K562 (cell line): Measurements from ENCODE around the gene RBM17. TPM values are rescaled to one million over a fixed set of nuclear protein-coding genes. Genes with fewer than 3 reads are reported as not detected.

Source experiments
- ASH1L ChIP-seq: fragments of 450-650 bp; IDR thresholded peaks from 2 replicates; pipeline ENCODE4 v1.6.1; 2018; ENCODE audit warnings: borderline replicate concordance, mild to moderate bottlenecking, low read depth; ENCODE audit not compliant: partially characterized antibody
- ATF2 ChIP-seq: sonication (generic); formaldehyde crosslinking; IDR thresholded peaks from 2 replicates; pipeline ENCODE4 v1.8.1; 2022; ENCODE audit warnings: missing genetic modification reagents
- GATAD2A ChIP-seq: fragments of 450-650 bp; IDR thresholded peaks from 2 replicates; pipeline ENCODE4 v1.6.1; 2017
- HMGN3 ChIP-seq: IDR thresholded peaks from 2 replicates; pipeline ENCODE4 v1.6.1; 2011; ENCODE audit warnings: borderline replicate concordance, low read depth, mild to moderate bottlenecking, mixed read lengths, low read length; ENCODE audit not compliant: insufficient read length; ENCODE audit errors: extremely low read depth
- MBD1 ChIP-seq: fragments of 250-450 bp; sonication (Bioruptor Pico); IDR thresholded peaks from 2 replicates; pipeline ENCODE4 v1.8.0; 2022; ENCODE audit warnings: inconsistent platforms
- SNRNP70 ChIP-seq: fragments of 200-400 bp; formaldehyde crosslinking; optimal IDR thresholded peaks from 2 replicates; pipeline ENCODE3; 2017; ENCODE audit warnings: low read depth, low read length
- STAT5A ChIP-seq: IDR thresholded peaks from 2 replicates; pipeline ENCODE4 v1.6.1; 2012; ENCODE audit warnings: low read length, inconsistent platforms, borderline replicate concordance
- TAF1 ChIP-seq: IDR thresholded peaks from 2 replicates; pipeline ENCODE4 v1.6.1; 2011; ENCODE audit warnings: mild to moderate bottlenecking, low read length, moderate library complexity; ENCODE audit not compliant: insufficient read depth, control insufficient read depth, severe bottlenecking; ENCODE audit errors: extremely low read depth
- TBL1XR1 ChIP-seq, 2 experiments: IDR thresholded peaks; 2 replicates each; pipeline ENCODE4 v1.6.1; 2012; ENCODE audit warnings: improper control_type of control experiment in 2 of 2, low read length in 2 of 2, mild to moderate bottlenecking in 1 of 2
- TCF7L2 ChIP-seq: fragments of 150-350 bp; IDR thresholded peaks from 2 replicates; pipeline ENCODE4 v1.6.1; 2016; ENCODE audit warnings: low read depth, mild to moderate bottlenecking, low read length, moderate library complexity
- TSC22D4 ChIP-seq: fragments of 450-650 bp; IDR thresholded peaks from 2 replicates; pipeline ENCODE4 v1.6.1; 2016; ENCODE audit warnings: missing genetic modification characterization, missing biosample characterization, control low read depth
- USF2 ChIP-seq: sonication (generic); formaldehyde crosslinking; IDR thresholded peaks from 2 replicates; pipeline ENCODE4 v1.5.0; 2020; ENCODE audit warnings: missing genetic modification reagents
- ZNF444 ChIP-seq: fragments of 250-450 bp; sonication (Bioruptor Pico); IDR thresholded peaks from 2 replicates; pipeline ENCODE4 v1.4.0; 2020; ENCODE audit warnings: mild to moderate bottlenecking, moderate library complexity
- polyA plus RNA-seq, 8 experiments: library from polyadenylated mRNA; depleted of rRNA in 4 of 8; stranded (reverse) in 5 of 8; unstranded in 3 of 8; fragments of >200 nt; fragmentation: Nextera tagmentation in 2 of 8; fragmentation: Illumina TruSeq in 1 of 8; extraction: Ambion mirVana in 2 of 8; extraction: Trizol in 1 of 8; gene quantifications; 2 replicates each; pipeline versions ENCODE4 v1.2.1 to v1.2.3, GENCODE V29; 2011 to 2014; ENCODE audit warnings: inconsistent platforms in 1 of 8, missing spikeins in 1 of 8
- total RNA-seq, 7 experiments: library from RNA; depleted of rRNA in 6 of 7; stranded (reverse); fragments of >200 nt in 6 of 7; fragmentation: Illumina TruSeq in 2 of 7; extraction: Trizol in 2 of 7; gene quantifications; 2 replicates each; pipeline versions ENCODE4 v1.2.1 to v1.2.3, GENCODE V29; 2011 to 2021; ENCODE audit warnings: low replicate concordance in 1 of 7

The RBM17 gene
- total and polyA plus RNA-seq, 9 of the 15 experiments (the other 6 are each of a cell fraction or from before 2014, with no cell fraction given) = 23.6 to 217 (median 124) TPM

GRCh38 chr10:6054884-6055283 is 34.0 kb upstream of the RBM17 start (continued):
- TF ChIP-seq TCF7L2 (no peak), ZNF444 (CRISPR knock-in tag) (no peak), ATF2 (CRISPR knock-in tag) (no peak), TSC22D4 (tag) (no peak), TAF1 (no peak), HMGN3 (no peak), TBL1XR1 (IDR thresholded peaks at IDR 0.05; ENCODE audit: low read length in 2 of 2) (no peak), ASH1L (no peak), STAT5A (no peak), USF2 (CRISPR knock-in tag) (no peak), MBD1 (CRISPR knock-in tag) (no peak), GATAD2A (no peak), SNRNP70 (no peak)
